Fibroblast of mammary gland (primary cell): ENCODE results near the gene TIGIT.

Experiments
- DNase-seq: peaks from one replicate; pipeline ENCODE4 v3.0.0-alpha.2; 2010; ENCODE audit warnings: low read depth
- H3K4me3 ChIP-seq: 2 replicates; pipeline ENCODE4 v1.5.1; 2011; ENCODE audit warnings: low read depth, mild to moderate bottlenecking, low read length, moderate library complexity; ENCODE audit not compliant: control insufficient read depth
- CTCF ChIP-seq: conservative IDR thresholded peaks from 2 replicates; pipeline ENCODE4 v1.5.1; 2011; ENCODE audit warnings: low read depth, low read length, inconsistent platforms; ENCODE audit not compliant: control insufficient read depth, insufficient read depth

TIGIT gene

GRCh38 chr3:114323546-114324254, 29.9 kb downstream of the TIGIT start:
- DNase-seq, result no peak
- no peak for TF ChIP-seq CTCF
- no peak overlapping the region for H3K4me3 ChIP-seq

- no peak for DNase-seq
These were observed 33.8 kb downstream of the TIGIT start for GRCh38 chr3:114327665-114328064.

DNA sequence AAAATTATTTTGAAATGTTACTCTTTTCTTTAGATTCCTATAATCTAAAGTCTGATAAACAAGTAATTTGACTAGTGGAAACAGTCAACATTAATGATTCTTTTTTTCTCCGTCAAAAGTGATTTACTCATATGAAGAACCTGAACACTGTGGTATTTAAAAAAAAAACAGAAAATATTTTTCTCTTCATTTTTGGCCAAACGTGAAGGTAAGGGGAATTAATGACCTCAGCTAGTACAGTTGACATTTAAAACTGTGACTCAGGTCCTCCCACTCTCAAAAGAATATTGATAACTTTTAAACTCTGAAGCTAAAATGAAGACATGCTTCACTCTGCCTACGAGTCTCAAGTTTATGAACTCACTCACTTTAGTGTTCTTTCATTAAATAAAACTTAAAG, 34.5 kb downstream of the TIGIT start:
- H3K4me3 ChIP-seq, result no peak overlapping the region
- DNase-seq, result no peak
- no peak for TF ChIP-seq CTCF

More at GRCh38 chr3:114327665-114328064, 33.8 kb downstream of the TIGIT start:
- TF ChIP-seq CTCF, result no peak
- no peak overlapping the region for H3K4me3 ChIP-seq

- no peak for DNase-seq
- no peak overlapping the region for H3K4me3 ChIP-seq
These were observed 36.0 kb downstream of the TIGIT start for GRCh38 chr3:114329823-114330222.

DNA sequence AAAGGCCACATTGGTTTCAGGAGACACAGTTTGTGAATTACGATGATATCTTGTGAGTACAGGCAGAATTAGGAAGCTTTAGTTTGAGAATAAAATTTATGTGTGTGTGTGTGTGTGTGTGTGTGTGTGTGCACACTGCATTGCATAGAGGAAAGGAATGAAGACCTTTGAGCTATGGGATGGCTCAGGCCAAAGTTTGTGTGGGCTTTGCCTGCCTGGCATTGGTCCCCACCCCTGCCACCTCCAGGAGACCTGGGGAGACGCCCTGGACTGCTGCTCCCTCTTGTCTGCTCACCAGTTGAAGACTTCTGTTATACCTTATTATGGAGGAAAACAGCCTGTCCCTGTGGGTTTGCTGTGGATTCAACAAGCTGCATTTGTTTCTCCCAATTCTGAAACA, 37.2 kb downstream of the TIGIT start:
- TF ChIP-seq CTCF, result no peak
- no peak overlapping the region for H3K4me3 ChIP-seq

More at GRCh38 chr3:114329823-114330222, 36.0 kb downstream of the TIGIT start:
- no peak for TF ChIP-seq CTCF

GRCh38 chr3:114331710-114332109, 37.9 kb downstream of the TIGIT start:
- no peak for DNase-seq
- no peak for TF ChIP-seq CTCF
- H3K4me3 ChIP-seq, result no peak overlapping the region

More for the DNA sequence above, 37.2 kb downstream of the TIGIT start:
- no peak for DNase-seq
